Eye (tissue), 1 donor: ENCODE data around the gene DMRTA1.
"Not testable (repeated sequence)": the region's sequence is repeated elsewhere in the genome, so short reads cannot be mapped to it uniquely, and the experiment has no call there.

Experiments
- DNase-seq: peaks from one replicate; pipeline ENCODE4 v3.0.0-alpha.2; 2015

DMRTA1 gene, protein sequence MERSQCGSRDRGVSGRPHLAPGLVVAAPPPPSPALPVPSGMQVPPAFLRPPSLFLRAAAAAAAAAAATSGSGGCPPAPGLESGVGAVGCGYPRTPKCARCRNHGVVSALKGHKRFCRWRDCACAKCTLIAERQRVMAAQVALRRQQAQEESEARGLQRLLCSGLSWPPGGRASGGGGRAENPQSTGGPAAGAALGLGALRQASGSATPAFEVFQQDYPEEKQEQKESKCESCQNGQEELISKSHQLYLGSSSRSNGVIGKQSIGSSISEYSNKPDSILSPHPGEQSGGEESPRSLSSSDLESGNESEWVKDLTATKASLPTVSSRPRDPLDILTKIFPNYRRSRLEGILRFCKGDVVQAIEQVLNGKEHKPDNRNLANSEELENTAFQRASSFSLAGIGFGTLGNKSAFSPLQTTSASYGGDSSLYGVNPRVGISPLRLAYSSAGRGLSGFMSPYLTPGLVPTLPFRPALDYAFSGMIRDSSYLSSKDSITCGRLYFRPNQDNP

DNA sequence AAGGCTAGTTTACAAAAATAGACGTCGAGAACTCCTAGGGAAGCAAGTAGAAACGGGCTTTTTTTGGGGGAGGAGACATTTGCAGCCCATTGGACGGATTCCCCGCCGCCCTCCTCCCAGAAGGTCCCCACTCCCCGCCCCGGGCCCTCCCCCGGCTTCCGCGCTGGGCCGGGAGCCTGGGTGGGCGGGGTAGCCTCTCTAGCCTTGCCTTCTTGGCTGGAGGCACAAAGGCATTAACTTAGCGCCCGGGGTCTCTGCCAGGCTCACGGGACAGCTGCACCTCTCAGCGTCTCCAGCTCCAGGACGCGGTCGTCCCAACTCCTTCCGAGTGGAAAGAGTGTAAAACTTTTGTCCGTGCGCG, at the start of gene DMRTA1:
TSS of gene DMRTA1 (plus strand) at position 236 of the 361 bp plus-strand sequence. CDS start 242 bp downstream, outside the sequence.
- no peak for DNase-seq

DNA sequence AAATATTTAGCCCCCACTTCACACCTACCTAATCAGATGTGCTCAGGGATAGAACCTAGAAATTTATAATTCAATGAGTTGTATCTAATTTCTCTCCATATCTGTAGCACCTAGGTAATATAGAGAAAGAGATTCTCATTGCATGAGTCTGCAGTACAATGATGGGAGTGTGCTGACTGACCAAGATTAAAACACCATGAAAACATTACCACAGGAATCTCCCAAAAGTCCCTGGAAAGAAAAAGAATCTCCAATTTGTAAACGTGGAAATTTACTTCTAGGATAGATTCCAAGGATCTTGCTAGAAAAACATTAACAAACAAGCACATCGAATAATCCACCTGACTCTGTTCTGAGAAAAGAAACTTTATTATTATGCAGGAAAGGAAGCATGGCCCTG, 45.0 kb upstream of the DMRTA1 start:
- no peak for DNase-seq

DNA sequence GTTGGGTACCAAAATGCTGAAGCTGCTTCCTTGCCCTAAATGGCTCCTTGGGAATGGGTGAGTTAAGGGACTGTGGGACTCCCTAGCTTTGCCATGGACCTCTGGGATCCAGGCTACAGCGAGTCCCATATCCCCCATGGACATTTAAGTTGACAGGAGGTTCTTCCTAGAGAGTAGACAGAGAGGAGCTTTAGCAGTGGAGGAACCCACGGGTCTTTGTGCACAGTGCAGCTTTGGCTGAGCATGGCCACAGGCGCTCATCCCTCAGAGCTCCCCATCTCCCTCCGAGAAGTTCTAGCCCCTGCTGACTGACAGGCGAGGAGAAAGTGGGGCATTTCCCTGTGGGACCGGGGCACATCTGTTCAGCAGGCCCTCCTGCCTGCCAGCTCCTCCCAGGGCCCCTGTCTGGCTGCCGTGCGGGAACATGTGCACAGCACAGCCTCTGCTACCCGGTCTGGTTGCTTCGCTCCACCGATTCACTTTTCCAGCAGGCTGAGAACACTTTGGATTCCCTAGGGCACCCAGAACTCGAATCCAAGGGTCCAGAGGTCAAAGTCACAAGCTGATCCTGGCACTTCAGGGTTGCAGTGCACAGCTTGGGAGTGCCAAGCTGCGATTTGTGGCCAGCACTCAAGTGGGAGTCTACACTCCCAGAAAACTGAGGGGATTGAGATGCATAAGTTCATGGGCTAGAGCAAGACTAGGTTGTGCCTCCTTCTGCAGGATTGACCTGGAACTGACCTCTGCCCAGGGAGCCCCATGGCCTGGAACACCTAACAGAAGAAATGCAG, 40.6 kb upstream of the DMRTA1 start:
- DNase-seq, result peak; percentile 23

DNA sequence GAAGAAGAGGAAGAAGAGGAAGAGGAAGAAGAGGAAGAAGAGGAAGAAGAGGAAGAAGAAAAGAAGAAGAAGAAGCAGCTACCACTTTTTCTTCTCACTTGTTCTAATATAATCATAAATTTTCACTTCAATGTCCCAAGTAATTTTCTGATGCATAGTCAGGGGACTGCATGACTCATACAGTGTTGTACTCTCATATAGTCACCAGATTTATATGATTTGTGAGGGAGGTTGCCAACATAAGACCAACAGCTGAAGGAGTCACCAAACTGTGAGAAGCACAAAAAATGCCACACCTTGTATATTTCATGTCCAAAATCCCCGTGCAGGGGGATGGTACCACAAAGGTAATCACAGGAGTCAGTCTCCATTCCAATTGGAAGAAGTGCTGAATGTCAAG, 32.7 kb upstream of the DMRTA1 start:
- DNase-seq, result no peak

DNA sequence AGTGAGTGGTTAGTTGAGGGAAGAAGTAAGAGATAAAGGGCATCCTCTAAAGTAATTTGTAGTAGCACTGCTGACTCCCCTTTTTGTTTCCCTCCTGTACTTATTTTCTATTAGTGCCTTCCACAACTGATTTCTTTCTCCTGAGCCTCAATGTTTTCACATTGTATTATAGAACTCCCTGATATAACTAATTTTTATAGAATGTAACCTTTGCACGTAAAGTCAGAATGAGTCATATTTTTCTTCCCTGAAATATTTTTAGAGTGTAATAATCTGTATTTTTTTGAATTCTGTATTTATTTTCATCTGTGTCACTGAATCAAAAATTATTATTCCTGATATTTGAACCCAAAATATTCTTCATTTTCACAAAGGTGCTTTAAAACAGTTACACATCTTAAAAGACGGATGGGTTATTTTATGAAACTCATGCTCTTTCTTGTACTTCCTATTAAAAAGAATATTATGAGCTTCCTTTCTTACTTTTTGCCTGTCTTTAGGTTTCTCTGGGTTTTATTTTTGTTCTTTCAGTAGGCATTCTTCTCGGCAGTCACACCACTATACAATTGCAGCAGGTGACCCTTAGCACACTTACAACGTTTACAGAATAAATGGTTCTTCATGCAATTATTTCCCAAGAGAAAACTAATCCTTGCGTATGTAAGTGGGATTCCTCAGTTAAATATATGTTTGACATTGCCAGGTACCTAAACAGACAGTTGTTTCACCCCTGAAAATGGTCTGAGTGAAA, 30.5 kb upstream of the DMRTA1 start:
- no peak for DNase-seq

DNA sequence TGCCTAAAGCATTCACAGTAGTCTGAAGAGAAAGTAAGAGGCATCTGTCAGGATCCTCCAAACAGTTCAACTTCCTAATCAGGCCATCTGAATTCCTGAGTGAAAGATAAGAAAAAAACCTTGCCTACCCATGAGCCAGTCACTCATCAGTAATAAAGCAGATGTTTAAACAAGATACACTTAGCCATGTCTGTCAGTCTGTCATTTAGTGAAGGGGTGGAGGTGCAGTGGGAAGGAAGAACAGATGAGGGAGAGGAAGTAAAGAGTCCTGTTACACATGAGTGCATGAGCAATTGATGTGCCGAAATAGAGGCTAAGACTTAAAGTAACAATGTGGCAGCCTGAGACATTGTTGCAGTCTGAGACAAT, 29.9 kb upstream of the DMRTA1 start:
- peak; percentile 12 for DNase-seq

DNA sequence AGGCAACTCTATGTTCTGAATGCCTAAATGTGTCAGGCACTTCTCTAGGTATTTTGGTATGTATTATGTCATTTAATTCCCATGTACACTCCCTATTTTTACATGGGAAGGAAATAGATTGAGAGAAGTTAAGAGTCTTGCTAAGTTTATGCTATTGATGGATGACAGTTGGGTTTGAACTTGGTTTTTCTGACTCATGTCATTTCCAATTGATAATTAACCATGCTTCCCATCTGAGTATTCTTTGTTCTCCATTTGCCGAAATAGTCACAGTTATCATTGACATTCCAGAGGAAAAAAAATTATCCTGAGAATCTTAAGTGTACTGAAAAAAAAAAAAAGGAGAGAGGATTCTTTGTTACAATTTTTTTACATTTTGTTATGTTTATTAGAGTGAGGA, 23.1 kb upstream of the DMRTA1 start:
- DNase-seq, result no peak

DNA sequence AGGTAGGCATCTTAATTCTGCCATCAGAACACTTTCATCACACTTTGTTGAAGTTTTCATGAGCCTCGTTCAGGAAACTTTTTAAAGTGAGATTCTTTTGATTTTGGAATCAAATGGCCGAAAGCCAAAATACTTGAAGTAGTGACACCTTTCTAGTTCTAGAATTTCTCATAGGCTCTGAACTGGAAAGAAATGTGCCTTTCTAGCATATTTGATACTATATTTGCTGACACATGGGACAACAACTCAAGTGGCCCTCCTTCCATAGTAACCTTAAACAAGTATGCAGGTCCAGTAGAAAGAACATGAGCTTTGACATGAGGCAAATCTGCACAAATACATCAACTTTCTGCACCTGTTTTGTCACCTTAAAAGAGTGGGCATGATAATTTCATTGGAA, 22.0 kb upstream of the DMRTA1 start:
- DNase-seq, result no peak

DNA sequence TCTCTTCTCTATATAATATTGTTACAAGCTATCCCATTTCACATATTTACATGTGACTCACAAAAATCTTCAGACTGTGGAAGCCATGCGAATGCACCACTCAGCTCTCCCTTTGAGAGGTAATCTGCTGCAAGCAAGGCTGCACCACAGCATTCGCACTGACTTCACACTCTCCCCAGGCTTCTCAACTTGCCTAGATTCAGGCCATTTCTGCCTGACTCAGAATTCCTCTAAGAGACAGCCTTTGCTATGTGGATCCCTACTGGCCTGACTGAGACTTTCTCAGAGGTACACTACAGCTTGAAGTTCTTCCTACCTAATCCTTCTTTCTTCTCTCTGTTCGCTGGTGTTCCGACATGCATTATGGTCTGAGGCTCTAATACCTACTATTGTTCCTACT, 21.1 kb upstream of the DMRTA1 start:
- no peak for DNase-seq

DNA sequence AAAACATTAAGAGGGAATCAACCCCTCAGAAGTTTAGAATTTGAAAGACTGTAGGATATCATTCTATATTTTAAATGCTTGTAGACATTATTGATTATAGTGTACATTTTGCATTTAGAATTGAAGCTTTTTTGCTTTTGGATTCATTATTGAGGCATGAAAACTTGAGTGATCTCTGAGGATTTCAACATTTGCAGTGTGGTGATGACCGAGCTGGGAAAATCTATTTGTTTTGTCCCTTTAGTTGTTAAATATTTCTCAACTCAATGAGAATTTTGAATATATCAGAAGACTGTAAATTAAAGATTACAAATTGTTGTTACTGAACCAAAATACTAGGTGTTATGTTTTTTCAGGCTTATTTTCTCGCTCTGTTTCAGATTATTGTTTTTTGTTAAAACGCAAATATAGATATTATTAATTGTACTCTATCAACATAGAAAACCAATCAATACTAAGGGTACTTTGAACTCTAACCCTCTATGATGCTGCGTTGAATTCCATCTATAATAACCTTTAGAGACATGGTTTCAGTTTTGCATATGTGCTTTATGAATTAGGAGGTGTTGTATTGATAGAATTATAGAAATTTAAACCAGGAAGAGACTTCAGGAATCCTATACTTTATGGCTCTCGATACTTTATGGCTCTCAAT, 19.3 kb upstream of the DMRTA1 start:
- DNase-seq, result no peak

DNA sequence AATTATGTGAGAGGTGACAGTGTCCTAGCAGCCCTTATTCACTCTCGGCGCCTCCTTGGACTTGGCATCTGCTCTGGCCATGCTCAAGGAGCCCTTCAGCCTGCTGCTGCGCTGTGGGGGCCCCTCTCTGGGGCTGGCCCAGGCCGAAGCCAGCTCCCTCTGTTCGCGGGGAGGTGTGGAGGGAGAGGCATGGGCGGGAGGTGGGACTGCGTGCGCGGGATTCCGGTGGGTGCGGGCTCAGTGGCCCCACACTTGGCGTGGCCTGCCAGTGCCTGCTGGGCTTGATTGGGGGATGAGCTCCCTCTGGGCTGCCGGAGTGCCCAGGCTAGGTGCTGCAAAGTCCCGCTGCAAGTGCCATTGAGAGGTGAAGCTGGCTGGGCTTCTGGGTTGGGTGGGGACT, 12.9 kb upstream of the DMRTA1 start:
- no peak for DNase-seq

DNA sequence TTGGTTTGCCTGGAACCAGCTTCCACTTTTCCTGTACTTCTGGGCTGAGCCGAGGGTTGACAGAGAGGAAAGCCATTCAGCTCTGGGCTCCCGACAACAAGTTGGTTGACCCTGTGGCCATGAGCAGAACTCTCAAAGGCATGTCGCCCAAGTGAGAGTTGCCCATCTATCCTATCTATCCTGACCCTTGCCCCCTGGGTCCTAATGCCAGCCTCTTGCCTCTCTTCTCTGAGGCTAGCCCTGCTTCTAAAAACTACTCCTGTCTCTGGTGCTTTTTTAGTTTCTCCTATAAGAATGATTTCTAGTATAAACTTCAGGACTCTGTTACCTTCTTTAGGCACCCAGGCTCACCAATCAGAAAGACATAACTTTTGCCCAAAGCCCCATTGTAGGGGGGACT, 11.4 kb upstream of the DMRTA1 start:
- not testable (repeated sequence) for DNase-seq

DNA sequence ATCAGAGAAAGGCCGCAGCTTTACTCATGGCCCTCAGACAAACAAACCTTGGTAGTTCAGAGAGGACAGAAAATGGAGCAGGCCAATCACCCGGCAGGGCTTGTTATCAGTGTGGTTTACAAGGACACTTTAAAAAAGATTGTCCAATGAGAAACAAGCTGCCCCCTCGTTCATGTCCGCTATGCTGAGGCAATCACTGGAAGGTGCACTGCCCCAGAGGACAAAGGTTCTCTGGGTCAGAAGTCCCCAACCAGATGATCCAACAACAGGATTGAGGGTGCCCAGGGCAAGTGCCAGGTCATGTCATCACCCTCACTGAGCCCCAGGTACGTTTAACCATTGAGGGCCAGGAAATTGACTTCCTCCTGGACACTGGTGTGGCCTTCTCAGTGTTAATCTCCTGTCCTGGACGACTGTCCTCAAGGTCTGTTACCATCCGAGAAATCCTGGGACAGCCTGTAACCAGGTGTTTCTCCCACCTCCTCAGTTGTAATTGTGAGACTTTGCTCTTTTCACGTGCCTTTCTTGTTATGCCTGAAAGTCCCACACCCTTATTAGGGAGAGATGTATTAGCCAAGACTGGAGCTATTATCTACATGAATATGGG, 9.1 kb upstream of the DMRTA1 start:
- not testable (repeated sequence) for DNase-seq

DNA sequence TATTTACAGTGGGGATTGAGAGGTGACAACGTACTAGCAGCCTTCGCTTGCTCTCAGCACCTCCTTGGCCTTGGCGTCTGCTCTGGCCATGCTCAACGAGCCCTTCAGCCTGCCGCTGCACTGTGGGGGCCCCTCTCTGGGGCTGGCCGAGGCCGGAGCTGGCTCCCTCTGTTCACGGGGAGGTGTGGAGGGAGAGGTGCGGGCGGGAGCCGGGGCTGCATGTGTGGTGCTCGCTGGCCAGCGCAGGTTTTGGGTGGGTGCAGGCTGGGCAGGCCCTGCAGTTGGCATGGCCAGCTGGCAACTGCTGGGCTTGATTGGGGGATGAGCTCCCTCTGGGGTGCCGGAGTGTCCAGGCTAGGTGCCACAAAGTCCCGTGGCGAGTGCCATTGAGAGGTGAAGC, 5.8 kb upstream of the DMRTA1 start:
- DNase-seq, result no peak

DNA sequence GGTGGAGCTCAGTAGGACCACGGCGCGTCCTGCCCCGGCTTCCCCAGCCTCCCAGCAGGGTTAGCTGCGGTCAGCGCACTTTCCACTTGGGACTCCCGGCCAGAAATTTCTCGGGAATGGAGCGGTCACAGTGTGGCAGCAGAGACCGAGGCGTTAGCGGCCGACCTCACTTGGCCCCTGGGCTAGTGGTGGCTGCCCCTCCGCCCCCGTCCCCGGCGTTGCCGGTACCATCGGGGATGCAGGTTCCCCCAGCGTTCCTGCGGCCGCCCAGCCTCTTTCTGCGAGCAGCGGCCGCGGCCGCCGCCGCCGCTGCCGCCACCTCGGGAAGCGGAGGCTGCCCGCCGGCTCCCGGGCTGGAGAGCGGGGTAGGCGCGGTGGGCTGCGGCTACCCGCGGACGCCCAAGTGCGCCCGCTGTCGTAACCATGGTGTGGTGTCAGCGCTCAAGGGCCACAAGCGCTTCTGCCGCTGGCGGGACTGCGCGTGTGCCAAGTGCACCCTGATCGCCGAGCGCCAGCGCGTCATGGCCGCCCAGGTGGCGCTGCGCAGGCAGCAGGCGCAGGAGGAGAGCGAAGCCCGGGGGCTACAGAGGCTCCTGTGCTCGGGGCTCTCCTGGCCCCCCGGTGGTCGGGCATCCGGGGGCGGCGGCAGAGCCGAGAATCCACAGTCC, 460 bp downstream of the DMRTA1 start:
- peak; percentile 91 for DNase-seq

DNA sequence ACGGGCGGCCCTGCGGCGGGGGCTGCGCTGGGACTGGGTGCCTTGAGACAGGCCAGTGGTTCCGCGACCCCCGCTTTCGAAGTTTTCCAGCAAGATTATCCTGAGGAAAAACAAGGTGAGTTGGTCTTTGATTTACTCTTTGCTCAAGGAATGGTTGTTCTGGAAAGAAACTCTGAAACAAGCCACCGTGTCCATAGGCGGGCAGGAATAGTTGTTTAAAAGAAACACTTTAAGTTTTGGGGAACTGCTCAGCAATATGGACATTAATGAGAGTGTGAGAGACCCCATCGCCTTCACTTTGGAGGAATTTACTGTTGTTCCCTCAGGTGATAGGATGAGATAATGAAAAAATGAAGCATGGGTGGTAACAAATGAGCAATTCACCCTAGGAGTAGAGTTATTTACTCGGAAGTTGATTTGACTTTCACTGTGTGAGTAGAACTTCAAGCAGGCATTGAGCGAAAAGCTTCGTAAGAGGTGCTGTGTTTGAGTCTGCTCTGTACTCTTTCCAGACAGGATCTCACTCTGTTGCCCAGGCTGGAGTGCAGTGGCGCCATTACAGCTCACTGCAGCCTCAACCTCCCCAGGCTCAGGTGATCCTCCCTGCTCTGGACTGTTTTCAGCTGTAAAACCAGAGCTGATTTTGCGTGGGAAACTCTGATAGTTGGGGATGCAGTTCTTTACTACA, 1.1 kb downstream of the DMRTA1 start:
- peak; percentile 72 for DNase-seq

DNA sequence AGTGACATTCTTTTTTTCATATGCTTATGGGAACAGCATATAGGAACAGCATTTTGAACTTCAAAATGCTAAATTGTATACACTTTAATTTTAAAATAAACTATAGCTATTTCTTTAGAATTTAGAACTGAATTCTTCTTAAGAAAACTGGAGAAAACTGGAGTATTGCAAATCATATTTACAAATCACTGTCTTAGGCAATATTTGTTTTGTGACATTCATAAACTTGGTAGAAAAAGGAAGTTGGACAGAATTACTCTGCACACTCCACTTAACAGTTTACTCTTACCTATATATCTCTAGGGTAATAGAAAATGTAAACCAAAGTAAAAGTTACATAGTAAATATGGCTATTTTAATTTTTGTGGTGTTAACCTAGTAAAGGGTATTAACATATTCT, 3.1 kb downstream of the DMRTA1 start:
- DNase-seq, result no peak

DNA sequence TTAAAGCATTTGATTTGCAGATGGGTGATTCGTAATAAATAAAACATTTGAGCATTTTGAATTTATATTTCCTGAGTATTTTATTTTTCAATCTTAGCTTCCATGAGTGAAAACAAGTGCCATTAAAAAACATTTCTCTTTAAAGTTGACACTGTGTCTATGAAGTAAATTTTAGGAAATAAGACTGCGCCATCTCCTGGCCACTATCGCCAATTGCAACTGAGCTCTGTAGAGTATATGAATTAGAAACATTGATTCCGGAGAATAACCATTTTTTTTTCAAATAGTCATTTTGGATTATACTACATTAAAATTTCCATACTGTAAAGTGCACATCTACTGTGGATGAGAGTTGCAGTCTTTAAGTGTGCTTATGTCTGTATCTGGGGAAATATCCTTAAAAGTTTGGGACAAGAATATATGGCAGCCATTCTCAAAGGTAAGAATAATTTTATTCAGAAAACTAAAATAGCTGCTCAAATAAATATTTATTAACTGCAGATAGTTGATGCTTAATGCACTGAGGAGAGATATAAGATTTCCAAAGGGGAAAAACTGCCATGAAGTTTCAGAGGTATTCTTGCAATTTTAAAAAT, 5.9 kb downstream of the DMRTA1 start:
- DNase-seq, result peak; percentile 74

DNA sequence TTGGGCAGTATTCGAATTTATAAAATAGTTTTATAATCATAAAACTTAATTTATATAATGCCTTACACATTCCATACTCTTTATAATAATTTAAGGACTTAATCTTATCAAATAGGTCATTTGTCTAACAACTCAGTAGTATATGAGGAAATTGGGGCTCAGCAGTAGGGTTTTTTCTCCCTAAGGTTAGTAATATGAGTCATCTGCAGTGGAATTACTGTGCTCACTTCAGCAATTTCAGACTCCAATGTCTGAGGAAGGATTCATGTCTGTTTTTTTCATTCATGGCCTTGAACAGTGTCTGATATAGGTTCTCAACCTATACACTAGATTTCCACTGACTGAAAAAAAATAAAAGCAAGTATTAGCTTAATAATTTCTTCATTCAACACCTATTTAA, 7.4 kb downstream of the DMRTA1 start:
- no peak for DNase-seq

DNA sequence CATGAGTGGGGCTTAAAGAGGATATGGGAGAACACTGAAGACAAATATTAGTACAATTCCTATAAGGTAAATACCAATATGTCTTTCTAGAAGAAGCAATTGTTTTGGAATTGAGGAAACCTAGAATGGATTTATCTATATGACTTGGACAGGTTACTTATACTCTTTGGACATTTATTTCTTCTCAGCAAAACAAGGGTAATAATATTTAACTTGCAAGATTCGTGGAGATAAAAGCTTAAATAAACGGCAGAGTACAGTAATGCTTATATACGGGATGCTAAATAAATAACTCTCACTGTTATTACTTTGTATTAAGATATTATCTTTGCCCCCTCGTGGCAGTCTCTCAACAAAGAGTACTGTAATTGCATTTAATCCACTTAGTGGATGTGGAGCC, 8.6 kb downstream of the DMRTA1 start:
- DNase-seq, result no peak

DNA sequence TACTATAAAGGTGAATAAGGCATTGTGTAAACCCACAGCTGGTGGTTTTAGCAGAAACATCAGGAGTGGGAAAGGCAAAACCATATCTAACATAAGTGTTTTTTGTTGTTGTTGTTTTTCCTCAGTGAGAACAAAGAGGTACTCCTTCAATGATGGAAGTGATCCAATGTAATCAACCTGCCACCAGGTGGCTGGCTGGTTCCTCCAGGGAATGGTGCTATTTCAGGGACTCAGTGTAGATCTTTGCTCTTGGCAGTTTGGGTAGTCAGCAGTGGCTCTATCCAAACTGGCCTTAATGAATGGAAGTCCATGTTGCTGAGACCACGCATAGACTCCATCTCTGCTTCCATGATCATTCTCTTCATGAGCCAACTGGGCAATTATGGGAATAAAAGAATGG, 10.8 kb downstream of the DMRTA1 start:
- DNase-seq, result no peak
